Sigmoid colon (tissue), 7 donors: ENCODE results near the gene SYT9. TPM values are rescaled to one million over a fixed set of nuclear protein-coding genes. Genes with fewer than 3 reads are reported as not detected.

Source experiments
- DNase-seq: peaks from one replicate; pipeline ENCODE4 v3.0.0-alpha.2; 2019
- H3K27ac ChIP-seq, 4 donors: fragments of 200-600 bp; sonication (generic); one replicate each; pipeline ENCODE4 v1.5.1; 2016 to 2019; ENCODE audit warnings: mild to moderate bottlenecking in 1 of 4
- H3K27me3 ChIP-seq, 3 donors: fragments of 200-600 bp; sonication (generic); one replicate each; pipeline ENCODE4 v1.5.1; 2019; ENCODE audit warnings: mild to moderate bottlenecking in 1 of 3
- H3K36me3 ChIP-seq, 4 donors: fragments of 200-600 bp; sonication (generic); one replicate each; pipeline ENCODE4 v1.5.1; 2016 to 2019
- H3K4me1 ChIP-seq, 4 donors: fragments of 200-600 bp; sonication (generic); one replicate each; pipeline ENCODE4 v1.5.1; 2017 to 2019
- H3K4me3 ChIP-seq, 4 donors: fragments of 200-600 bp; sonication (generic); one replicate each; pipeline ENCODE4 v1.5.1; 2017 to 2019; ENCODE audit warnings: mild to moderate bottlenecking in 2 of 4, moderate library complexity in 1 of 4
- H3K9me3 ChIP-seq, 4 donors: fragments of 200-600 bp in 3 of 4; sonication (generic) in 3 of 4; one replicate each; pipeline versions ENCODE4 v1.5.1 to v1.6.1; 2013 to 2019
- CTCF ChIP-seq, 4 experiments: fragments of 450-650 bp in 3 of 4; fragments of 200-600 bp in 1 of 4; IDR thresholded peaks; one replicate each; pipeline ENCODE4 v1.5.1; 2016 to 2019; ENCODE audit warnings: antibody characterized with exemption in 4 of 4, mild to moderate bottlenecking in 3 of 4, moderate library complexity in 2 of 4
- EP300 ChIP-seq, 4 donors: sonication (generic); formaldehyde crosslinking; IDR thresholded peaks; one replicate each; pipeline ENCODE4 v1.6.1; 2017; ENCODE audit warnings: antibody characterized with exemption in 4 of 4
- POLR2A ChIP-seq, 2 donors: fragments of 450-650 bp; IDR thresholded peaks; one replicate each; pipeline ENCODE4 v1.6.1; 2016; ENCODE audit warnings: antibody characterized with exemption in 2 of 2, mild to moderate bottlenecking in 2 of 2, moderate library complexity in 2 of 2
- POLR2AphosphoS5 ChIP-seq, 4 donors: sonication (generic); formaldehyde crosslinking; IDR thresholded peaks; one replicate each; pipeline ENCODE4 v1.6.1; 2017; ENCODE audit warnings: antibody characterized with exemption in 4 of 4
- WGBS, 2 donors: extraction: QIAGEN DNeasy Blood & Tissue Kit; methylation state at CpG; one replicate each; pipeline ENCODE4 v1.1.7; 2013; 5-methylcytosine and 5-hydroxymethylcytosine counted together
- intact Hi-C: fragments of 100-400 bp; cut with DNase I; formaldehyde crosslinking; loops from one replicate; pipeline ENCODE4 v1.15.1; 2023
- polyA plus RNA-seq, 3 donors: library from polyadenylated mRNA; stranded (reverse); fragments of 200-250 nt; gene quantifications; one replicate each; pipeline ENCODE4 v1.2.3, GENCODE V29; 2013
- total RNA-seq, 4 donors: library from RNA; depleted of rRNA; stranded (reverse); fragments of >200 nt; gene quantifications; one replicate each; pipeline ENCODE4 v1.1.0, GENCODE V29; 2016
- donor health status: healthy with polysubstance abuse.
- donor health status: Bipolar disorder and iron deficiency.
- donor health status: healthy.

The SYT9 gene
- total and polyA plus RNA-seq, 7 donors = 0.16 to 1.1 (median 0.28) TPM; not detected in 2

DNA sequence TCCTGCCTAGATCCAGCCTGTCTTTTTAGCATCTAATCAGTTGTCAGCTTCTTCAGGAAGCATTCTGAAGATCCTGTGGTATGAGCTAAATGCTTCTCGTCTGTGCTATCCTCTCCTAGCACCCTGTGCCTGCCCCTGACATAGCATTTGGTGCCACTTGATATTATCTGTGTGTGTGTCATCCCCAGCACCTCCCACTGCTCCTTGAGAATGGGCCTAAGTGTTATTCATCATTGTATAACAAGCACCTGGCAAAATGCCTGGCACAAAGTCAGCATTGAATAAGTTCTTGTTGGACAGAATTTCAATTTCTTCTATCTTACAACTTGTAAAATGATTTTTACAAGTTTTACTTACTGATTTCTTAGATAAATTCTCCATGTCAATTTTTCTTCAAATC is 205.5 kb downstream of the SYT9 start:
- intact Hi-C loops = no loop called here
- no peak for DNase-seq
- Histone ChIP-seq H3K36me3 (no peaks in the 10 kb centered on the region), H3K27ac (no peak overlapping the region), H3K4me1 (no peaks in the 10 kb centered on the region), H3K9me3 (no peaks in the 10 kb centered on the region), H3K4me3 (no peak overlapping the region), H3K27me3 (no peaks in the 10 kb centered on the region)
- TF ChIP-seq EP300 (IDR thresholded peaks at IDR 0.05) (no peak), CTCF (IDR thresholded peaks at IDR 0.05) (no peak), POLR2A (IDR thresholded peaks at IDR 0.05) (no peak), POLR2AphosphoS5 (IDR thresholded peaks at IDR 0.05) (no peak)
- WGBS, 2 donors = 85 to 90% methylated on average over 1 of the region's 1 CpG

- H3K9me3 ChIP-seq = no peaks in the 10 kb centered on the region
- no peak for DNase-seq
- WGBS, 2 donors = 82 to 96% methylated on average over 1 of the region's 1 CpG
- intact Hi-C loops = no loop called here
- no peak overlapping the region for H3K4me3 ChIP-seq
- TF ChIP-seq CTCF (IDR thresholded peaks at IDR 0.05) (no peak), POLR2AphosphoS5 (IDR thresholded peaks at IDR 0.05) (no peak), POLR2A (IDR thresholded peaks at IDR 0.05) (no peak), EP300 (IDR thresholded peaks at IDR 0.05) (no peak)
- H3K4me1 ChIP-seq = no peaks in the 10 kb centered on the region
- H3K27ac ChIP-seq = no peak overlapping the region
- no peaks in the 10 kb centered on the region for H3K27me3 ChIP-seq
- H3K36me3 ChIP-seq = no peaks in the 10 kb centered on the region
Measured at GRCh38 chr11:7462706-7463105, 211.0 kb downstream of the SYT9 start.

- Histone ChIP-seq H3K4me3 (no peak overlapping the region), H3K27me3 (no peaks in the 10 kb centered on the region), H3K9me3 (no peaks in the 10 kb centered on the region), H3K4me1 (no peaks in the 10 kb centered on the region), H3K27ac (no peak overlapping the region), H3K36me3 (no peaks in the 10 kb centered on the region)
- no peak for TF ChIP-seq POLR2A (IDR thresholded peaks at IDR 0.05)
- TF ChIP-seq POLR2AphosphoS5 (IDR thresholded peaks at IDR 0.05) = no peak
- no peak for DNase-seq
- WGBS, 2 donors = 88 to 89% methylated on average over 2 of the region's 2 CpGs
- intact Hi-C loops = no loop called here
Measured at GRCh38 chr11:7467652-7468051, 215.9 kb downstream of the SYT9 start.

DNA sequence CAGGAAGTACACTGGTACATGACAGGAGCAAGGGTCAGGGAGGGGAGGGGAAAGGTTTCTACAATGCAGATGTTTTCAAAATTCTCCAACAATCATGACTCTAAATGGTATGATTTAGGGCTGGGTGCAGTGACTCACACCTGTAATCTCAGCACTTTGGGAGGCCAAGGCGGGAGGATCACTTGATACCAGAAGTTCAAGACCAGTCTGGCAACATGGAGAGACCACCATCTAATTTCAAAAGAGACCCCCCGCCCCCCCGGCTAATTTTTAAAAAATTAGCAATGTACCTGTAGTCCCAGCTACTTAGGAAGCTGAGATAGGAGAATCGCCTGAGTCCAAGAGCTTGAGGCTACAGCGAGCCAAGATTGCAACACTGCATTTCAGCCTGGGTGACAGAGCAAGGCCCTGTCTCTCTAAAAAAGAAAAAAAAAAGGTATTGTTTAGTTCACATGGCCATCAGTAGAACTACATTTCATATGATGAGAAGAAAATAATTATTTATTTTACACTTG is 217.7 kb downstream of the SYT9 start:
- Histone ChIP-seq H3K27me3 (no peaks in the 10 kb centered on the region), H3K27ac (no peak overlapping the region), H3K4me3 (no peak overlapping the region), H3K9me3 (no peaks in the 10 kb centered on the region), H3K4me1 (no peaks in the 10 kb centered on the region), H3K36me3 (no peaks in the 10 kb centered on the region)
- 94 to 95% methylated on average over 5 of the region's 5 CpGs for WGBS, 2 donors
- TF ChIP-seq EP300 (IDR thresholded peaks at IDR 0.05) (no peak), CTCF (IDR thresholded peaks at IDR 0.05) (no peak), POLR2A (IDR thresholded peaks at IDR 0.05) (no peak), POLR2AphosphoS5 (IDR thresholded peaks at IDR 0.05) (no peak)
- intact Hi-C loops = no loop called here
- DNase-seq = no peak

- Histone ChIP-seq H3K4me3 (no peak overlapping the region), H3K27me3 (no peaks in the 10 kb centered on the region), H3K9me3 (no peaks in the 10 kb centered on the region), H3K36me3 (no peaks in the 10 kb centered on the region), H3K4me1 (no peaks in the 10 kb centered on the region), H3K27ac (no peak overlapping the region)
- no peak for DNase-seq
- intact Hi-C loops = no loop called here
- 92 to 93% methylated on average over 7 of the region's 7 CpGs for WGBS, 2 donors
- no peak for TF ChIP-seq POLR2AphosphoS5 (IDR thresholded peaks at IDR 0.05)
Measured at GRCh38 chr11:7471071-7471470, 219.4 kb downstream of the SYT9 start.

GRCh38 chr11:7473717-7474116 is 222.0 kb downstream of the SYT9 start:
- 54 to 78% methylated on average over 1 of the region's 1 CpG for WGBS, 2 donors
- no peak for DNase-seq
- no peaks in the 10 kb centered on the region for H3K36me3 ChIP-seq
- no peaks in the 10 kb centered on the region for H3K27me3 ChIP-seq
- no peak for TF ChIP-seq POLR2AphosphoS5 (IDR thresholded peaks at IDR 0.05)
- no peak for TF ChIP-seq CTCF (IDR thresholded peaks at IDR 0.05)
- TF ChIP-seq EP300 (IDR thresholded peaks at IDR 0.05) = no peak
- TF ChIP-seq POLR2A (IDR thresholded peaks at IDR 0.05) = no peak
- no peaks in the 10 kb centered on the region for H3K4me1 ChIP-seq
- no peak overlapping the region for H3K4me3 ChIP-seq
- intact Hi-C loops = no loop called here
- H3K9me3 ChIP-seq = no peaks in the 10 kb centered on the region
- no peak overlapping the region for H3K27ac ChIP-seq
